ENCODE data around the gene CHEK2.
"Not testable (repeated sequence)": the region's sequence is repeated elsewhere in the genome, so short reads cannot be mapped to it uniquely, and the experiment has no call there.

Gene CHEK2

GRCh38 chr22:28741200-28741784 is 328 bp downstream of the CHEK2 start:
- H3K4me3 ChIP-seq (ENCODE audit: low read length), result peak overlapping the region; percentile 83
- DNase-seq (ENCODE audit: low read depth), result no peak
- TF ChIP-seq CTCF (IDR thresholded peaks at IDR 0.05; ENCODE audit: insufficient read depth, low read depth, low read length, missing control alignments), result peak; percentile 17

- not testable (repeated sequence) for DNase-seq (ENCODE audit: low read depth); H3K4me3 ChIP-seq (ENCODE audit: low read length)
Observed at GRCh38 chr22:28738876-28739275, 2.7 kb downstream of the CHEK2 start.

GRCh38 chr22:28737701-28738100 is 3.9 kb downstream of the CHEK2 start:
- DNase-seq (ENCODE audit: low read depth), result no peak
- no peak for TF ChIP-seq CTCF (IDR thresholded peaks at IDR 0.05; ENCODE audit: insufficient read depth, low read depth, low read length, missing control alignments)

DNA sequence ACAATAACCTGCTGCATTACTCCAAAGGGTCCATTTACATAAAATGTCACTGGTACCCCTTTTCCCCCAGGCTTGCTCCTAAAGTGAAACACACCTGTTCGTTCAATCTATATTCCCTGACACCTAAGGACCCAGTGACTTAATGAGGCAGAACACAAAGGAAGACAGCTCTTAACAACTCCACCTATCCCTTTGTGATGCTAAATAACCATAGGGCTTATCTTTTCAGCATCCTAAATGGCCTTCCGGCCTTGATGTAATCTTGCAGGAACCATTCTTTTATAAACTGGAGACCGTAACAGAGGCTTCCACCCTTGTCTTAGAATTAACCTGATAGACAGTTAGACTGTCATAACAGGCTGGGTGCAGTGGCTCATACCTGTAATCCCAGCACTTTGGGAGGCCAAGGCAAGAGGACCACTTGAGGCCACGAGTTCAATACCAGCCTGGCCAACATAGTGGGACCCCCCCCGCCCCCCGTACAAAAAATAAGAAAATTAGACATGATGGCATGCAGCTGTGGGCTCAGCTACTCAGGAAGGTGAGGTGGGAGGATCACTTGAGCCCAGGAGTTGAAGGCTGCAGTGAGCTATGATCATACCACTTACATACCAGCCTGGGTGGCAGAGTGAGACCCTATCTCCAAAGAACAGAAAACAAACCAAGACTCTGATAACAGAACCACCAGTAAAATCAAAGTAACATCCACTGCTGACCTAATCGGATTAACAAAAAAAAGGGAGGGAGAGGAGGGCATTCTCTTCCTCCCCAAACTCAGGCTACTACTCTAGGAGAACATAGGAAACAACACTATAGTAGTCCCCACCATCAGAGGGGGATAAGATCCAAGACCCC is 5.1 kb downstream of the CHEK2 start:
- TF ChIP-seq CTCF (IDR thresholded peaks at IDR 0.05; ENCODE audit: insufficient read depth, low read depth, low read length, missing control alignments), result no peak
- H3K4me3 ChIP-seq (ENCODE audit: low read length), result no peak overlapping the region
- DNase-seq (ENCODE audit: low read depth), result no peak

More at GRCh38 chr22:28737701-28738100, 3.9 kb downstream of the CHEK2 start:
- no peak overlapping the region for H3K4me3 ChIP-seq (ENCODE audit: low read length)

- no peak for TF ChIP-seq CTCF (IDR thresholded peaks at IDR 0.05; ENCODE audit: insufficient read depth, low read depth, low read length, missing control alignments)
- H3K4me3 ChIP-seq (ENCODE audit: low read length), result no peak overlapping the region
- DNase-seq (ENCODE audit: low read depth), result no peak
Observed at GRCh38 chr22:28734393-28734792, 7.2 kb downstream of the CHEK2 start.

DNA sequence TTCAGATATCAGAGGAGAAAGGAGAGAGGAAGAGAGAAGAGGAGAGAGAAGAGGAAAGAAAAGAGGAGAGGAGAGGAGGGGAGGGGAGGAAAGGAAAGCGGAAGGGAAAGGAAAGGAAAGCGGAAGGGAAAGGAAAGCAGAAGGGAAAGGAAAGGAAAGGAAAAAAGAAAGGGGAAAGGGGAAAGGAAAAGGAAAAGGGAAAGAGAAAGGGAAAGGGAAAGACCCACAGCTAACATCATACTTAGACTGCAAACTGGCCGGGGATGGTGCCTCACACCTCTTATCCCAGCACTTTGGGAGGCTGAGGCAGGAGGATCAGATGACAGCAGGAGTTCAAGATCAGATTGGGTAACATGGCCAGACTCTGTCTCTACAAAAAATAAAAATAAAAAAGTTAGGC is 11.4 kb downstream of the CHEK2 start:
- no peak for TF ChIP-seq CTCF (IDR thresholded peaks at IDR 0.05; ENCODE audit: insufficient read depth, low read depth, low read length, missing control alignments)
- H3K4me3 ChIP-seq (ENCODE audit: low read length), result no peak overlapping the region
- no peak for DNase-seq (ENCODE audit: low read depth)

DNA sequence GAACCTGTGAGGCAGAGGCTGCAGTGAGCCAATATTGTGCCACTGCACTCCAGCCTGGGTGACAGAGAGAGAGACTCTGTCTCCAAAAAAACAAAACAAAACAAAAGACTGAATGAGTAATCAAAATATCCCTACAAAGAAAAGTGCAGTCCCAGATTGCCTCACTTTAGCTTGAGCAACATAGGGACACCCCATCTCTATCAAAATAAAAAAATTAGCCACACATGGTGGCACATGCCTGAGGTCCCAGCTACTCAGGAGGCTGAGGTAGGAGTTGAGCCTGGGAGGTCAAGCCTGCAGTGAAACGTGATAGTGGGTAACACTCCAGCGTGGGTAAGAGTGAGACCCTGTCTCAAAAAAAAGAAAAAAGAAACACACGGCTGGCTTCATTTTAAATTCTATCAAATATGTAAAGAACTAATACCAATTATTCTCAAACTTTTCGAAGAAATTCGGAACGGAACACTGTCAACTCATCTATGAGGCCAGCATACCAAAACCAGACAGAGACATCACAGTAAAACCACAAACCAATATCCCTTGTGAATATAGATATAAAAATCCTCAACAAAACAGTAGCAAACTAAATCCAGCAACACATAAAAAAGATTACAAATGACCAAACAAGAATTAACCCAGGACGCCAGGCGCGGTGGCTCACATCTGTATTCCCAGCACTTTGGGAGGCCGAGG is 12.9 kb downstream of the CHEK2 start:
- no peak for TF ChIP-seq CTCF (IDR thresholded peaks at IDR 0.05; ENCODE audit: insufficient read depth, low read depth, low read length, missing control alignments)
- DNase-seq (ENCODE audit: low read depth), result peak; percentile 59
- H3K4me3 ChIP-seq (ENCODE audit: low read length), result no peak overlapping the region

All from epithelial cell of esophagus (primary cell).